Ectodermal cell (in vitro differentiated cells): Measurements from ENCODE around the gene C10orf95.

ENCODE experiments used
- H3K27ac ChIP-seq: 2 replicates; pipeline ENCODE4 v1.7.0; 2013; ENCODE audit warnings: mild to moderate bottlenecking, low read depth, low read length; ENCODE audit not compliant: insufficient read depth, poor library complexity, severe bottlenecking
- H3K27me3 ChIP-seq: 2 replicates; pipeline ENCODE4 v1.7.0; 2013; ENCODE audit warnings: mild to moderate bottlenecking, low read length; ENCODE audit not compliant: insufficient read depth, control insufficient read depth, poor library complexity, severe bottlenecking
- H3K36me3 ChIP-seq: one replicate; pipeline ENCODE4 v1.7.0; 2013; ENCODE audit warnings: low read length; ENCODE audit not compliant: control insufficient read depth, insufficient read depth
- H3K4me1 ChIP-seq: one replicate; pipeline ENCODE4 v1.7.0; 2013; ENCODE audit warnings: low read length; ENCODE audit not compliant: control insufficient read depth, insufficient read depth
- H3K4me3 ChIP-seq: 2 replicates; pipeline ENCODE4 v1.7.0; 2013; ENCODE audit warnings: low read depth, low read length, control low read depth; ENCODE audit not compliant: insufficient read depth
- H3K9me3 ChIP-seq: 2 replicates; pipeline ENCODE4 v1.7.0; 2013; ENCODE audit warnings: mild to moderate bottlenecking, low read length, moderate library complexity; ENCODE audit not compliant: control insufficient read depth
- WGBS, 2 experiments: methylation state at CpG; one replicate each; pipeline ENCODE4 v1.1.7; 2013; ENCODE audit warnings: missing lambda C conversion rate in 2 of 2; 5-methylcytosine and 5-hydroxymethylcytosine counted together

C10orf95 gene

GRCh38 chr10:102467318-102467717, 16.0 kb upstream of the C10orf95 start:
- Histone ChIP-seq H3K4me3 (no peak overlapping the region), H3K9me3 (no peaks in the 10 kb centered on the region), H3K36me3 (no peaks in the 10 kb centered on the region), H3K4me1 (peaks cover 6% of the 10 kb centered on the region), H3K27ac (no peak overlapping the region), H3K27me3 (peaks cover 15% of the 10 kb centered on the region)
- WGBS, 2 experiments, result 74 to 77% methylated on average over 6 of the region's 6 CpGs

DNA sequence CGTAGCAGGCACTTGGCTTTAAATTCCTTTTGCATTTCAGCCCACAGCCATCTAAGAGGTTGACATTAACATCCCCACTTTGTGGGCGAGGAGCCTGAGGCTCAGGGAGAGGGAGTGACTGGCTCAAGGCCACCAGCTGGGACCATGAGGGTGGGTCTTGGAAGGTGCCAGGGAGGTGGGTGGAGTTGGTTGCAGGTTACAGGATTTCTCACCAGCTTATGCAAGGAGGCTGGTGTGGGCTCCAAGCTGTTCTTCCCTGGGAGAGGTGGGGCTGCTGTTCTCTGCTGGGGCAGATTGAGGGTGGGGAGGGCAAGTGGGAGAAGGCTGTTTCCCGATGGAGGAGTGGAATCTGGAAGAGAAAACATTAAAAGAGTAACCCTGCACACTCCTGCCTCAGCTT, 14.1 kb upstream of the C10orf95 start:
- H3K4me3 ChIP-seq, result no peak overlapping the region
- no peaks in the 10 kb centered on the region for H3K36me3 ChIP-seq
- peaks cover 20% of the 10 kb centered on the region for H3K4me1 ChIP-seq
- H3K9me3 ChIP-seq, result no peaks in the 10 kb centered on the region
- 76 to 78% methylated on average over 3 of the region's 3 CpGs for WGBS, 2 experiments
- no peak overlapping the region for H3K27ac ChIP-seq
- H3K27me3 ChIP-seq, result peaks cover 26% of the 10 kb centered on the region

- Histone ChIP-seq H3K4me1 (peaks cover 20% of the 10 kb centered on the region), H3K27ac (no peak overlapping the region), H3K9me3 (no peaks in the 10 kb centered on the region), H3K4me3 (no peak overlapping the region), H3K27me3 (peaks cover 26% of the 10 kb centered on the region), H3K36me3 (no peaks in the 10 kb centered on the region)
- WGBS, 2 experiments, result 86 to 89% methylated on average over 10 of the region's 10 CpGs
Observed at GRCh38 chr10:102463983-102464382, 12.6 kb upstream of the C10orf95 start.

- Histone ChIP-seq H3K9me3 (no peaks in the 10 kb centered on the region), H3K4me3 (no peak overlapping the region), H3K4me1 (peaks cover 20% of the 10 kb centered on the region), H3K36me3 (no peaks in the 10 kb centered on the region), H3K27ac (no peak overlapping the region), H3K27me3 (peaks cover 26% of the 10 kb centered on the region)
- WGBS, 2 experiments, result 68 to 74% methylated on average over 6 of the region's 6 CpGs
Observed at GRCh38 chr10:102462512-102463054, 11.2 kb upstream of the C10orf95 start.

DNA sequence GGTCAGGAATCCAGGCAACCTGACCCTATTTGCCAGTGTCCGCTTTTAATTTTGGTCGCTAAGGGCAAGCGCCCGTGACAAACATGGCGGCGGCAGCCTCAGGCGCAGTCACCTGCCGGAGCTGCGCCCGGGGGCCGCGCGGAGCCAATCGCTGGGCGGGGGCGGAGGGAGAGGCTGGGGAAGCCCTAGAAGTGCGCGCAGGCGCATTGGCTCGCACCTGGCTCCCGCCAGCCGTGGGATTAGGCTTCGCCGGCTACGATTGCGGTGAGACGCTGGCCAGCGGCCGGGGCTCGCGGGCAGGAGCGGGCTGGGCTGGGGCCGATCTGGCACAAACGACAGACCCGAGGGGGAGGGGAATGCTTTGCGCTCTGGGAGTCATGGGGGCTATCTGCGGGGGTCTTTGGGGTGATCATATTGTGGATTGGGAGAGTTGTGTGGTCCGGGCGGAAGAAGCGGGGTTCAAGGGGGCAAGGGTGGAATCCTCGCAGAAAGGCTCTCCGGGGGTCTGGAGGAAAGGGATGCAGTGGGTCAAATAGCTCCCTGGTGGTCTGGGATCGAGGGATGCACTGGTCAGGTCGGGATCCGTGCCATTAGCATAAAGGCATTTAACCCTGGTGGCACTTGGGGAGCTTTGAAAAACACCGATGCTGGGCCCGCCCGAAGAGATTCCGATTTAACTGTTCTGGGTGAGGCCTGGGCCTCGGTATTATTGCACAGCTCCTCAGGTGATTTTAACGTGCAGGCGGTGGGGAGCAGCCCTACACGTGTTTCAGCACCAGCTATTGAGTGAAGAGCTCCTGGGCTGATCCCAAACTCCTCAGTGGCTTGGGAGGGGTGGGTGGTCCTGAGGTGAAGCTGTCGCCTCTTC, 10.1 kb upstream of the C10orf95 start:
- H3K4me3 ChIP-seq, result peak overlapping the region; percentile 36
- H3K9me3 ChIP-seq, result no peaks in the 10 kb centered on the region
- H3K27me3 ChIP-seq, result peaks cover 26% of the 10 kb centered on the region
- no peaks in the 10 kb centered on the region for H3K36me3 ChIP-seq
- peaks cover 20% of the 10 kb centered on the region for H3K4me1 ChIP-seq
- WGBS, 2 experiments, result 1% methylated on average over 54 of the region's 54 CpGs
- H3K27ac ChIP-seq, result peak overlapping the region; percentile 27

DNA sequence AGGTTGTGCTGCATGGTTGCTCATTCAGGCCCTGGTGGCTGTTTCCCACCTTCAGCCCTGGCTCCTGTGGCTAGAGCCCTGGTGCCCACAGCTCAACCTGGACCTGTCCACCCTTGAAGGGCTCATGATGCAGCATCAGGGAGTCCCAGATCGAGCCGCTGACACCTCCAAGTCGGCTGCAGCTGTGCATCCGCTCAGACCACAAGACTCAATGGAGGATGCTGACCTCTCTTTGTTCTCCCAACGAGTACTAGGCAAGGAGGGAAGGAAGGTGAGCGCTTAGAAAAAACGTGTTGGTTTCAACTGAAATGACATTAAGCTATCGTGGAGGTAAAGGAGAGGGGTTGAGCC, 9.5 kb upstream of the C10orf95 start:
- Histone ChIP-seq H3K27ac (peak overlapping the region; percentile 27), H3K27me3 (peaks cover 26% of the 10 kb centered on the region), H3K4me1 (peaks cover 20% of the 10 kb centered on the region), H3K9me3 (no peaks in the 10 kb centered on the region), H3K36me3 (no peaks in the 10 kb centered on the region), H3K4me3 (peak overlapping the region; percentile 36)
- WGBS, 2 experiments, result 56 to 57% methylated on average over 8 of the region's 8 CpGs

GRCh38 chr10:102458656-102459055, 7.3 kb upstream of the C10orf95 start:
- H3K36me3 ChIP-seq, result no peaks in the 10 kb centered on the region
- H3K27me3 ChIP-seq, result peaks cover 24% of the 10 kb centered on the region
- H3K4me3 ChIP-seq, result no peak overlapping the region
- 86 to 96% methylated on average over 4 of the region's 4 CpGs for WGBS, 2 experiments
- H3K27ac ChIP-seq, result no peak overlapping the region
- H3K9me3 ChIP-seq, result no peaks in the 10 kb centered on the region
- H3K4me1 ChIP-seq, result peaks cover 20% of the 10 kb centered on the region

GRCh38 chr10:102457591-102458150, 6.3 kb upstream of the C10orf95 start:
- 95 to 96% methylated on average over 9 of the region's 9 CpGs for WGBS, 2 experiments
- Histone ChIP-seq H3K27ac (no peak overlapping the region), H3K36me3 (no peaks in the 10 kb centered on the region), H3K9me3 (no peaks in the 10 kb centered on the region), H3K4me3 (no peak overlapping the region), H3K27me3 (peaks cover 14% of the 10 kb centered on the region), H3K4me1 (peaks cover 24% of the 10 kb centered on the region)

GRCh38 chr10:102455893-102456471, 4.6 kb upstream of the C10orf95 start:
- 87% methylated on average over 7 of the region's 7 CpGs for WGBS, 2 experiments
- no peaks in the 10 kb centered on the region for H3K9me3 ChIP-seq

More at GRCh38 chr10:102455893-102456471, 4.6 kb upstream of the C10orf95 start:
- H3K4me1 ChIP-seq, result peaks cover 17% of the 10 kb centered on the region
- H3K27ac ChIP-seq, result no peak overlapping the region
- H3K4me3 ChIP-seq, result no peak overlapping the region
- H3K27me3 ChIP-seq, result peaks cover 6% of the 10 kb centered on the region
- no peaks in the 10 kb centered on the region for H3K36me3 ChIP-seq
